ENCODE data around the gene FAM131B. TPM values are rescaled to one million over a fixed set of nuclear protein-coding genes. Genes with fewer than 3 reads are reported as not detected.

Gene FAM131B
- total RNA-seq, 1 donor from 2014 or later: 15.5 TPM

- Mint-ChIP-seq H3K27ac (ENCODE audit: unreplicated experiment) (no peak overlapping the region), H3K9me3 (no peaks in the 10 kb centered on the region), H3K36me3 (ENCODE audit: low read depth) (no peaks in the 10 kb centered on the region), H3K4me1 (peaks cover 18% of the 10 kb centered on the region), H3K4me3 (no peak overlapping the region), H3K27me3 (ENCODE audit: low read depth) (peaks cover 30% of the 10 kb centered on the region)
- TF ChIP-seq CTCF (conservative IDR thresholded peaks at IDR 0.05): no peak
- no peak for DNase-seq (ENCODE audit: low read depth, low spot score)
Measured at GRCh38 chr7:143368387-143368786, 5.9 kb upstream of the FAM131B start.

- H3K9me3 Mint-ChIP-seq: no peaks in the 10 kb centered on the region
- no peak overlapping the region for H3K27ac Mint-ChIP-seq (ENCODE audit: unreplicated experiment)
- no peak overlapping the region for H3K4me3 Mint-ChIP-seq
- no peaks in the 10 kb centered on the region for H3K36me3 Mint-ChIP-seq (ENCODE audit: low read depth)
- peaks cover 22% of the 10 kb centered on the region for H3K4me1 Mint-ChIP-seq
- no peak for TF ChIP-seq CTCF (conservative IDR thresholded peaks at IDR 0.05)
- peaks cover 34% of the 10 kb centered on the region for H3K27me3 Mint-ChIP-seq (ENCODE audit: low read depth)
- DNase-seq (ENCODE audit: low read depth, low spot score): no peak
Measured at GRCh38 chr7:143367972-143368371, 5.5 kb upstream of the FAM131B start.

- no peaks in the 10 kb centered on the region for H3K9me3 Mint-ChIP-seq
- H3K27ac Mint-ChIP-seq (ENCODE audit: unreplicated experiment): no peak overlapping the region
- peak overlapping the region; percentile 86 for H3K4me3 Mint-ChIP-seq
- peaks cover 49% of the 10 kb centered on the region for H3K27me3 Mint-ChIP-seq (ENCODE audit: low read depth)
- H3K36me3 Mint-ChIP-seq (ENCODE audit: low read depth): peaks cover 7% of the 10 kb centered on the region
- DNase-seq (ENCODE audit: low read depth, low spot score): no peak
- TF ChIP-seq CTCF (conservative IDR thresholded peaks at IDR 0.05): no peak
- H3K4me1 Mint-ChIP-seq: peaks cover 19% of the 10 kb centered on the region
Measured at GRCh38 chr7:143363016-143363937, 764 bp upstream of the FAM131B start.

GRCh38 chr7:143361552-143362130, 872 bp downstream of the FAM131B start:
- Mint-ChIP-seq H3K27me3 (ENCODE audit: low read depth) (peaks cover 49% of the 10 kb centered on the region), H3K36me3 (ENCODE audit: low read depth) (peaks cover 15% of the 10 kb centered on the region), H3K9me3 (no peaks in the 10 kb centered on the region), H3K27ac (ENCODE audit: unreplicated experiment) (no peak overlapping the region), H3K4me3 (peak overlapping the region; percentile 85), H3K4me1 (peaks cover 19% of the 10 kb centered on the region)
- TF ChIP-seq CTCF (conservative IDR thresholded peaks at IDR 0.05): no peak
- DNase-seq (ENCODE audit: low read depth, low spot score): no peak

- TF ChIP-seq CTCF (conservative IDR thresholded peaks at IDR 0.05): no peak
- H3K36me3 Mint-ChIP-seq (ENCODE audit: low read depth): peaks cover 15% of the 10 kb centered on the region
- H3K27ac Mint-ChIP-seq (ENCODE audit: unreplicated experiment): peak overlapping the region; percentile 48
- H3K27me3 Mint-ChIP-seq (ENCODE audit: low read depth): peaks cover 45% of the 10 kb centered on the region
- no peaks in the 10 kb centered on the region for H3K9me3 Mint-ChIP-seq
- H3K4me3 Mint-ChIP-seq: peak overlapping the region; percentile 84
- H3K4me1 Mint-ChIP-seq: peaks cover 19% of the 10 kb centered on the region
- no peak for DNase-seq (ENCODE audit: low read depth, low spot score)
Measured at GRCh38 chr7:143360788-143361551, 1.5 kb downstream of the FAM131B start.
